ENCODE measurements around the gene SLC35G3.
"Not testable (repeated sequence)": the region's sequence is repeated elsewhere in the genome, so short reads cannot be mapped to it uniquely, and the experiment has no call there.

Gene SLC35G3

GRCh38 chr17:35162755-35163154 is 31.4 kb downstream of the SLC35G3 start:
- no peak for DNase-seq

GRCh38 chr17:35161281-35161761 is 32.9 kb downstream of the SLC35G3 start:
- no peak for DNase-seq

- DNase-seq, result no peak
Observed at GRCh38 chr17:35160354-35161201, 33.6 kb downstream of the SLC35G3 start.

- no peak for DNase-seq
Observed at GRCh38 chr17:35159940-35160339, 34.3 kb downstream of the SLC35G3 start.

- DNase-seq, result no peak
Observed at GRCh38 chr17:35155246-35155645, 38.9 kb downstream of the SLC35G3 start.

- DNase-seq, result no peak
Observed at GRCh38 chr17:35154196-35155165, 39.7 kb downstream of the SLC35G3 start.

GRCh38 chr17:35152421-35153140 is 41.6 kb downstream of the SLC35G3 start:
- DNase-seq, result no peak

- DNase-seq, result not testable (repeated sequence)
Observed at GRCh38 chr17:35151080-35151479, 43.1 kb downstream of the SLC35G3 start.

- DNase-seq, result no peak
Observed at GRCh38 chr17:35149941-35150340, 44.3 kb downstream of the SLC35G3 start.

GRCh38 chr17:35148144-35148543 is 46.0 kb downstream of the SLC35G3 start:
- DNase-seq, result no peak

- DNase-seq, result no peak
Observed at GRCh38 chr17:35147375-35147905, 46.8 kb downstream of the SLC35G3 start, which contains the start of gene UNC45B. UNC45B (plus strand) TSS chr17:35147817; CDS start chr17:35148264, 447 bp downstream.

- no peak for DNase-seq
Observed at GRCh38 chr17:35146214-35146833, 47.9 kb downstream of the SLC35G3 start.

GRCh38 chr17:35144840-35145239 is 49.4 kb downstream of the SLC35G3 start:
- no peak for DNase-seq
